ENCODE measurements around the gene LMLN.

LMLN gene

DNA sequence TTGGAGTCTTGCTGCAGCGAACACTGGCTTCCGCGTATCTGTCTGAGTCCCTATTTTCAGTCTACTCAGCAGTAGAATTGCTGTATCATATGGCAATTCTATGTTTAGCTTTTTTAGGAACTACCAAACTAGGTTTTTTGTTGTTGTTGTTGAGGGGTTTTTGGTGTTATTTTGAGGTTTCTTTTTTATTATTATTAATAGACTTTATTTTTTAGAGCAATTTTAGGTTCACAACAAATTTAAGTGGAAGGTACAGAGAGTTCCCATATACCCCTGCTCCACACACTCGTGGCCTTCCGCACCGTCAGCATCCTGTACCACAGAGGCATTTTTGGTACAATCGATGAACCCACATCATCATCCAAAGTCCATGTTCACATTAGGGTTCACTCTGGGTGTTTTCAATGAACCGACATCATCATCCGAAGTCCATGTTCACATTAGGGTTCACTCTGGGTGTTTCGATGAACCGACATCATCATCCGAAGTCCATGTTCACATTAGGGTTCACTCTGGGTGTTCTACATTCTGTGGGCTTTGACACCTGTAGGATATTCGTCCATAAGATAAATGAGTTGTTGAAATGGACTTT lies 67.9 kb downstream of the LMLN start:
- DNase-seq (ENCODE audit: extremely low read depth, low read depth): no peak
- TF ChIP-seq, protein P1, sequence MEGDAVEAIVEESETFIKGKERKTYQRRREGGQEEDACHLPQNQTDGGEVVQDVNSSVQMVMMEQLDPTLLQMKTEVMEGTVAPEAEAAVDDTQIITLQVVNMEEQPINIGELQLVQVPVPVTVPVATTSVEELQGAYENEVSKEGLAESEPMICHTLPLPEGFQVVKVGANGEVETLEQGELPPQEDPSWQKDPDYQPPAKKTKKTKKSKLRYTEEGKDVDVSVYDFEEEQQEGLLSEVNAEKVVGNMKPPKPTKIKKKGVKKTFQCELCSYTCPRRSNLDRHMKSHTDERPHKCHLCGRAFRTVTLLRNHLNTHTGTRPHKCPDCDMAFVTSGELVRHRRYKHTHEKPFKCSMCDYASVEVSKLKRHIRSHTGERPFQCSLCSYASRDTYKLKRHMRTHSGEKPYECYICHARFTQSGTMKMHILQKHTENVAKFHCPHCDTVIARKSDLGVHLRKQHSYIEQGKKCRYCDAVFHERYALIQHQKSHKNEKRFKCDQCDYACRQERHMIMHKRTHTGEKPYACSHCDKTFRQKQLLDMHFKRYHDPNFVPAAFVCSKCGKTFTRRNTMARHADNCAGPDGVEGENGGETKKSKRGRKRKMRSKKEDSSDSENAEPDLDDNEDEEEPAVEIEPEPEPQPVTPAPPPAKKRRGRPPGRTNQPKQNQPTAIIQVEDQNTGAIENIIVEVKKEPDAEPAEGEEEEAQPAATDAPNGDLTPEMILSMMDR (IDR thresholded peaks at IDR 0.05; ENCODE audit: low read depth, low read length): no peak

DNA sequence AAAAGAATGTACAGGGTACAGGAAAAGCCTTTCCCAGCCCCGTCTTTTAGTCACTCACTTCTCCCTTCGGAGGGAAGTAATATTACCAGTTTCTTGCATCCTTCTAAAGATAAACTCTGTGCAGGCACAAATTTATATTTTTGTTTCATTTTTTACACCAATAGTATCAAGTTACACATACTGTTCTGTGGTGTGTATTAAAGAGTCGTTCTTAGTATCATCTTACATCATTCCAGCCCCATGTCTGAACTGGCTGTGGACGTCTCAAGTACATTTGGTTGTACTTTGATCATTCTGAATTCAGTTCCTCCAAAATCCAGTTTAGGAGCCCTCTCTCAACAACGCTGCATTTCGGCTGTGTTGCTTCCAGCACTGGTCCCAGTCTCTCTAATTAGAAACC lies 68.7 kb downstream of the LMLN start:
- TF ChIP-seq, protein P1 (IDR thresholded peaks at IDR 0.05; ENCODE audit: low read depth, low read length): no peak
- DNase-seq (ENCODE audit: extremely low read depth, low read depth): no peak

DNA sequence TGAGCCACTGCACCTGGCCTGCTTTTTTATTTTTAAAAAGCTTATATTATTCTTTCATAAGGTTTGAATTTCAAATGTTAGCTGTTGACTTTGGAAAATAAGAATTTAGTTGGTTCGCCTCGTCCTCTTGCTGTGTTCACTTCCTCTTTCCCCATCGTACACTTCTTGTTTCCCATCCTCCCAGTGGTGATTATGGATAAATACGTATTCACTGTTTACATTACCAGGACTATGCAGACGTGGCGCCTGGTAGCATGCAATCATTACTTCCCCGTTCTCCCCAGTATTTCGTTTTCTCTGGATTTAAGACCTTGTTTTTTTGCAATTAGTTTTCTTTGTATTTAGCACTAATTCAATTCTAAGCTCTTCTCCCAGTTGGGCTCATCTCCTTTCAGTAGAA lies 70.1 kb downstream of the LMLN start:
- DNase-seq (ENCODE audit: extremely low read depth, low read depth): no peak
- TF ChIP-seq, protein P1 (IDR thresholded peaks at IDR 0.05; ENCODE audit: low read depth, low read length): no peak

DNA sequence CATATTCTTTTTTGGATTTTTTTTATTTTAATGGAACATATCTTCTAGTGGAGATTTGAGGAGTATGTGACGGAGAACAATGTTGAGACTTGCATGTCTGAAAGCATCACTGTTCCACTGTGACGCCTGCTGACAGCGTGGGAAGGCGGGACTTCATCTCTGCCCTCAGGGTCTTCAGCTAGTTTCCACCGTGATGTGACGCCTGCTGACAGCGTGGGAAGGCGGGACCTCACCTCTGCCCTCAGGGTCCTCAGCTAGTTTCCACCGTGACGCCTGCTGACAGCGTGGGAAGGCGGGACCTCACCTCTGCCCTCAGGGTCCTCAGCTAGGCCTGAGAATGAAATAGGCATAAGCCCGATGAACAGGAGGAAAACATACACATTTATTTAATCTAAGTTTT lies 70.7 kb downstream of the LMLN start:
- TF ChIP-seq, protein P1 (IDR thresholded peaks at IDR 0.05; ENCODE audit: low read depth, low read length): no peak
- no peak for DNase-seq (ENCODE audit: extremely low read depth, low read depth)

DNA sequence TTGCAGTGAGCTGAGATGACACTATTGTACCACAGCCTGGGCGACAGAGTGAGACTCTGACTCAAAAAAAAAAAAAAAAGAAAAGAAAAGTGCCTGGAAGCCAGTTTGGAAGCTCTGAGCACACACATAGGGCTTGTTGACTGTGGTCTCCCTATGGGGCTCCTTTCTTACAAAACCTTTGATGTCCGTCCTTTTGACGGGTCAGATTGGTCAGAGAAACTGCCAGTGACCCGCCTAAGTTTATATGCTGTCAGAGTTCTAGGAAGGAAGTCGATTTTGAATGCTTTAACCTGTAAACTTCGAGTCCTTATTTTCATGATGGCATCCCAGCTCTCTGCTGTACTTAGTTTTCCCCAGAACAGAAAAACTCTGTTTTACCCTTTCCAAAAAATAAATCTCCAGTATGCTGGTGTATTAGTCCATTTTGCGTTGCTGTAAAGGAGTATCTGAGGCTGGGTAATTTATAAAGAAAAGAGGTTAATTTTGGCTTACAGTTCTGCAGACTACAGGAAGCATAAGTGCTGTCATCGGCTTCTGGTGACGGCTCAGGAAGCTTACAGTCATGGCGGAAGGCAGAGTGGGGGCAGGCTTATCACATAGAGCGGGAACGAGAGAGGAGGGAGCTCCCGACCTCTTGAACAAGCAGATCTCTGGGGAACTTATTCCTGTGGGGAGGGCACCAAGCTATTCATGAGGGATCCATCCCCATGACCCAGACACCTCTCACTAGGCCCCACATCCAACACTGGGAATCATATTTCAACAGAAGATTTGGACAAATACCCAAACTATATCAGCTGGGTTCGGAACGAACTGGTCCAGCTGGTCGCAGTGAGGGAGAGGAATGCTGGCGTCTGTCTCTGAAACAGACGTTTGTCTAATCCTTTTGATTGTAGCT lies 72.3 kb downstream of the LMLN start:
- no peak for DNase-seq (ENCODE audit: extremely low read depth, low read depth)
- TF ChIP-seq, protein P1 (IDR thresholded peaks at IDR 0.05; ENCODE audit: low read depth, low read length): no peak

DNA sequence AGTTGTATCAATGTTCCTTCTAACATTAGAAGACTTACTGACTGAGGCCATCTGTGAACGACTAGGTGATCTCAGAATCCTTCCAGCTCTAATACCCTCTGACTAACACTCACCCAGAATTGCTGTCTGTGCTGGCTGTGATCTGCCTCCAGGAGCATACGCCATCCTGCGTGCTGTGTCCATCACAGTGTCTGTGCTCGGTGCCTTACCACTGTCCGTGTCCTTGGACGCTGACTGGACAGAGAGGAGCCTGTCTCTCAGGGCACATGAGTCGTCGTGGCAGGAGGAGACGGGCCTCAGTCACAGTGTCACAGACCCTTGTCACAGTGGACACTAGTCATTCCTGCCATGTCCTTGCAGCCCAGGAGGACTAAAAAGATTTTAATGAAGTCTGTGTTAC lies 83.1 kb downstream of the LMLN start:
- DNase-seq (ENCODE audit: extremely low read depth, low read depth): no peak

More for the DNA sequence above, 83.1 kb downstream of the LMLN start:
- TF ChIP-seq, protein P1 (IDR thresholded peaks at IDR 0.05; ENCODE audit: low read depth, low read length): no peak

Measured in AG09319 (cell line).